IPS DF 6.9 (cell line): ENCODE measurements around the gene ABRAXAS1.
A peak's percentile ranks its signal among the peaks of the same experiment; 100 is the strongest.
"Not testable (repeated sequence)": the region's sequence is repeated elsewhere in the genome, so short reads cannot be mapped to it uniquely, and the experiment has no call there.

Source experiments
- DNase-seq: peaks from one replicate; pipeline ENCODE4 v3.0.0-alpha.2; 2013; ENCODE audit warnings: low read depth, low spot score
- H3K27ac ChIP-seq: one replicate; pipeline ENCODE4 v1.5.1; 2013; ENCODE audit warnings: low read length, control low read depth
- H3K27me3 ChIP-seq: 2 replicates; pipeline ENCODE4 v1.6.1; 2013; ENCODE audit warnings: mild to moderate bottlenecking, low read length; ENCODE audit not compliant: control insufficient read depth, insufficient read depth
- H3K36me3 ChIP-seq: 2 replicates; pipeline ENCODE4 v1.6.1; 2013; ENCODE audit warnings: low read length; ENCODE audit not compliant: control insufficient read depth, insufficient read depth
- H3K4me1 ChIP-seq: 2 replicates; pipeline ENCODE4 v1.6.1; 2013; ENCODE audit warnings: low read length; ENCODE audit not compliant: control insufficient read depth, insufficient read depth
- H3K4me3 ChIP-seq: 2 replicates; pipeline ENCODE4 v1.5.1; 2013; ENCODE audit warnings: mild to moderate bottlenecking, low read length
- H3K9me3 ChIP-seq: 2 replicates; pipeline ENCODE4 v1.6.1; 2013; ENCODE audit warnings: low read length, inconsistent platforms; ENCODE audit not compliant: control insufficient read depth, insufficient read depth
- WGBS: extraction: QIAGEN DNeasy Blood & Tissue Kit; methylation state at CpG from one replicate; pipeline ENCODE4 v1.1.7; 2013; ENCODE audit warnings: mixed read lengths, missing lambda C conversion rate; ENCODE audit not compliant: insufficient read length, insufficient coverage; 5-methylcytosine and 5-hydroxymethylcytosine counted together

The ABRAXAS1 gene

GRCh38 chr4:83498187-83498586 is 13.3 kb upstream of the ABRAXAS1 start:
- no peak for DNase-seq
- Histone ChIP-seq H3K36me3 (no peaks in the 10 kb centered on the region), H3K4me1 (no peaks in the 10 kb centered on the region), H3K9me3 (no peaks in the 10 kb centered on the region), H3K4me3 (no peak overlapping the region), H3K27me3 (no peaks in the 10 kb centered on the region), H3K27ac (no peak overlapping the region)
- no CpG with 5 or more reads among the region's 1 CpG for WGBS

DNA sequence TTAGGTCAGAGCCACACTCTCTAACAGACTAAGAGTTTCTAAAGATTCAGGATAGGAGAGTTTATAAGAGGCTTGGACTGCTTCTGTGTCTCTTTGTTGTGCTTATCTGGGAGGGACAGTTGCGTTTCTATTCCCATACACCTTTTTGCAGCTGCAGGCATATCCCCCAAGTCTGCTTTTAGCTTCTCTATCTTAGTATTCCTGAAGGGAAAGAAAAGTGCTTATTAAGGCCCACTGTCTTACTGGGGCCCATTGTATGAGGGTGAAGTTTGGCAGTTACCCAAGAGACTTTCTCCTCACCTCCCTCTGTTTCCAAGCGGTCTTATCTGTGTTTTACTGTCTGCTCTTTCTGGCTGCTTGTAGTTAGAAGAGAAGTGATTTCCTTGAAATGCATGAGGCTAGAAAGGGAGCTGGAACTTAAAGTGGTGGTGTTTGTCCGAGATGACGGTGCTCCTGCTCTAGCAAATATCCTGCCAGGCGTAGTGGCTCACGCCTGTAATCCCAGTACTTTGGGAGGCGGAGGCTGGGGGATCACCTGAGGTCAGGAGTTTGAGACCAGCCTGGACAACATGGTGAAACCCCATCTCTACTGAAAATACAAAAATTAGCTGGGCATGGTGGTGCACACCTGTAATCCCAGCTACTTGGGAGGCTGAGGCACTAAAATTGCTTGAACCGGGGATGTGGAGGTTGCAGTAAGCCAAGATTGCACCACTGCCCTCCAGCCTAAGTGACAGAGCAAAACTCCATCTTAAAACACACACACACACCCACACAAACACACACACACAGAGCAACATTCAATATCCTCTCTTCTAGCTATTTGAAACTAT is 11.4 kb upstream of the ABRAXAS1 start:
- not testable (repeated sequence) for H3K27me3 ChIP-seq
- no CpG with 5 or more reads among the region's 8 CpGs for WGBS

DNA sequence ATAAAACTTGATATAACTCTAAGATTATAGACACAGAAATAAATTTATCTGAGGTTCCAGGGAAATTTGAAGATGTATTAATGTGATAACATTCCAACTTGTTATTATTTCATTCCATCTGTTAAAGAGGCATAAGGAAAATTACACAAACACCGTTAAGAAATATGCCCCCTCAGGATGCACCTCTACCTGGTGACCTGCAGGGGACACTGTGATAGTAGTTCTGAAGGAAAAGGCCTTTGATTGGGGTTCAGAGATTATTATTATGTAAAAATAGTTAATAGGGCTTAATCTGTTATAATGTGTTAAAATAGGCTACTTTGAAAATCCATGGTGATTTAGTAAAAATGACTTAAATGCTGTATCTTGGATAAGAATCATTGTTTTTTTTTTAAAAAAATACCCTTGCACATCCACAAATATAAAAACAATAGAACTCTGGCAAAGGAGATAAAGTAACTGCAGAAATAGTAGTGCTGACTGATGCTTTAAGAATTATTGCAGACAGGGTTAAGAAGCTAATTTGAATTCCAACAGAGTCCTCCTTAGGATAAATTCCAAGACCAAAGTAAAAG is 6.1 kb upstream of the ABRAXAS1 start:
- Histone ChIP-seq H3K4me3 (no peak overlapping the region), H3K4me1 (no peaks in the 10 kb centered on the region), H3K27me3 (no peaks in the 10 kb centered on the region), H3K9me3 (no peaks in the 10 kb centered on the region), H3K36me3 (no peaks in the 10 kb centered on the region), H3K27ac (no peak overlapping the region)
- no peak for DNase-seq
- no CpG with 5 or more reads among the region's 1 CpG for WGBS

More for the DNA sequence above, 11.4 kb upstream of the ABRAXAS1 start:
- H3K36me3 ChIP-seq, H3K4me3 ChIP-seq, H3K9me3 ChIP-seq, H3K4me1 ChIP-seq, H3K27ac ChIP-seq, DNase-seq: not testable (repeated sequence)

GRCh38 chr4:83489711-83490326 is 4.9 kb upstream of the ABRAXAS1 start:
- H3K4me1 ChIP-seq = no peaks in the 10 kb centered on the region
- H3K36me3 ChIP-seq = no peaks in the 10 kb centered on the region
- no peak overlapping the region for H3K27ac ChIP-seq
- no CpG with 5 or more reads among the region's 1 CpG for WGBS
- H3K27me3 ChIP-seq = no peaks in the 10 kb centered on the region
- H3K9me3 ChIP-seq = no peaks in the 10 kb centered on the region
- no peak for DNase-seq
- H3K4me3 ChIP-seq = no peak overlapping the region

GRCh38 chr4:83486457-83487129 is 1.7 kb upstream of the ABRAXAS1 start:
- Histone ChIP-seq H3K4me1 (no peaks in the 10 kb centered on the region), H3K4me3 (no peak overlapping the region), H3K36me3 (no peaks in the 10 kb centered on the region), H3K27ac (no peak overlapping the region), H3K9me3 (no peaks in the 10 kb centered on the region), H3K27me3 (no peaks in the 10 kb centered on the region)
- no CpG with 5 or more reads among the region's 3 CpGs for WGBS
- DNase-seq = no peak

DNA sequence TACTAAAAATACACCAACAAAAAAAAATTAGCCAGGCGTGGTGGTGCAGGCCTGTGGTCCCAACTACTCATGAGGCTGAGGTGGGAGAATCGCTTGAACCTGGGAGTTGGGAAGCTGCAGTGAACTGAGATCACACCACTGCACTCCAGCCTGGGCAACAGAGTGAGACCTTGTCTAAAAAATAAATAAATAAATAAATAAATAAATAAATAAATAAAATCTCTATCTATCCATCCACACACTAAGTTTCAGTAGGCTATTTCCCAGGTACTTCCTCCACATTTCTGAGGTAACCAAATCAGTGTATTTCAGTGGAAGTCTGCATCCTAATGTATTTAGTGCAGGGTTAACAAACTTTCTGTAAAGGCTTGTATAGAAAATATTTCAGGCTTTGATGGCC is 10.9 kb downstream of the ABRAXAS1 start:
- no peaks in the 10 kb centered on the region for H3K36me3 ChIP-seq
- no peak overlapping the region for H3K4me3 ChIP-seq
- no peaks in the 10 kb centered on the region for H3K9me3 ChIP-seq
- no peak overlapping the region for H3K27ac ChIP-seq
- H3K27me3 ChIP-seq = no peaks in the 10 kb centered on the region
- whole genome bisulfite sequencing = no CpG with 5 or more reads among the region's 2 CpGs
- H3K4me1 ChIP-seq = no peaks in the 10 kb centered on the region
- DNase-seq = no peak

DNA sequence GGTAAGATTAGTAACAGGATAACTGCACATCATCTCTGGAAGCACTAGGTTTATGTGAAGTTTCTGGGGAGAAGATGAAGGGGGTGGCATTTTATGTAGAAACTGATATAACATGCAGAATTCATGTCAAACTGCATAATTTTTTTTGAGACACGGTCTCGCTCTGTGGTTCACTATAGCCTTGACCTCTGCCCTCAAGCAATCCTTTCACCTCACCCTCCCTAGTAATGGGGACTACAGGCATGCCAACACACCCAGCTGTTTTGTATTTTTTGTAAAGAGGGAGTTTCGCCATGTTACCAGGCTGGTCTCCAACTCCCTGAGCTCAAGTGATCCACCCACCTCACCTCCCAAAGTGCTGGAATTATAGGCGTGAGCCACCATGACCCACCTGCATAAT is 11.5 kb downstream of the ABRAXAS1 start:
- WGBS = no CpG with 5 or more reads among the region's 4 CpGs
- H3K4me3 ChIP-seq = no peak overlapping the region

GRCh38 chr4:83456184-83456501 is 28.8 kb downstream of the ABRAXAS1 start:
- DNase-seq = no peak
- Histone ChIP-seq H3K4me1 (no peaks in the 10 kb centered on the region), H3K4me3 (peak overlapping the region; percentile 95; the same call in 1 of the 2 replicates), H3K27me3 (no peaks in the 10 kb centered on the region), H3K27ac (no peak overlapping the region), H3K36me3 (no peaks in the 10 kb centered on the region; the same call in 1 of the 2 replicates), H3K9me3 (no peaks in the 10 kb centered on the region)
- WGBS = no CpG with 5 or more reads among the region's 7 CpGs

More for the DNA sequence above, 11.5 kb downstream of the ABRAXAS1 start:
- DNase-seq = no peak
- no peak overlapping the region for H3K27ac ChIP-seq
- no peaks in the 10 kb centered on the region for H3K27me3 ChIP-seq
- no peaks in the 10 kb centered on the region for H3K4me1 ChIP-seq
- H3K36me3 ChIP-seq = no peaks in the 10 kb centered on the region
- H3K9me3 ChIP-seq = no peaks in the 10 kb centered on the region

GRCh38 chr4:83455281-83456183 is 29.4 kb downstream of the ABRAXAS1 start, which contains the start of the genes HELQ and MRPS18C:
Gene HELQ, minus strand, starts transcription at chr4:83455823. Its CDS starts 130 bp downstream, at chr4:83455693.
Gene MRPS18C, plus strand, starts transcription at chr4:83456058. Its CDS starts 20 bp downstream, at chr4:83456078.
- H3K36me3 ChIP-seq = no peaks in the 10 kb centered on the region; the same call in 1 of the 2 replicates
- peak; percentile 98 for DNase-seq
- no CpG with 5 or more reads among the region's 58 CpGs for WGBS
- no peaks in the 10 kb centered on the region for H3K4me1 ChIP-seq
- peak within 1 kb of the TSS; percentile 95 for H3K4me3 ChIP-seq
- no peaks in the 10 kb centered on the region for H3K9me3 ChIP-seq
- H3K27ac ChIP-seq = no peak within 1 kb of the TSS
- no peaks in the 10 kb centered on the region for H3K27me3 ChIP-seq
